Right lobe of liver (tissue), 6 donors: ENCODE results near the gene TMEM240. TPM values are rescaled to one million over a fixed set of nuclear protein-coding genes. Genes with fewer than 3 reads are reported as not detected.
A peak's percentile ranks its signal among the peaks of the same experiment; 100 is the strongest.
"Not testable (repeated sequence)": the region's sequence is repeated elsewhere in the genome, so short reads cannot be mapped to it uniquely, and the experiment has no call there.

Experiments
- ATAC-seq, 4 donors: fragments of 200-7000 bp; cut with Tn5 transposase; one replicate each; pipeline ENCODE4 v1.9.1; 2020; ENCODE audit warnings: mild to moderate bottlenecking in 4 of 4, moderate library complexity in 4 of 4
- DNase-seq, 3 donors: peaks; one replicate each; pipeline ENCODE4 v3.0.0-alpha.2; 2020
- H3K27ac ChIP-seq, 3 donors: fragments of 200-600 bp; one replicate each; pipeline ENCODE4 v1.8.0; 2022
- H3K27me3 ChIP-seq, 2 donors: fragments of 200-600 bp; one replicate each; pipeline ENCODE4 v1.8.0; 2022
- H3K36me3 ChIP-seq, 4 donors: fragments of 200-600 bp; sonication (generic) in 1 of 4; one replicate each; pipeline versions ENCODE4 v1.5.1 to v1.8.0; 2017 to 2022; ENCODE audit warnings: control low read depth in 1 of 4
- H3K4me1 ChIP-seq, 4 donors: fragments of 200-600 bp; sonication (generic) in 1 of 4; one replicate each; pipeline versions ENCODE4 v1.5.1 to v1.8.0; 2017 to 2022; ENCODE audit warnings: control low read depth in 1 of 4
- H3K4me3 ChIP-seq, 3 donors: fragments of 200-600 bp; one replicate each; pipeline ENCODE4 v1.8.0; 2022
- H3K9me3 ChIP-seq, 4 donors: fragments of 200-600 bp; sonication (generic) in 1 of 4; one replicate each; pipeline versions ENCODE4 v1.5.1 to v1.8.0; 2017 to 2022; ENCODE audit warnings: control low read depth in 1 of 4
- CTCF ChIP-seq, 4 donors: fragments of 200-600 bp in 3 of 4; fragments of 450-650 bp in 1 of 4; IDR thresholded peaks; one replicate each; pipeline versions ENCODE4 v1.5.1 to v1.8.0; 2016 to 2022; ENCODE audit warnings: antibody characterized with exemption in 4 of 4, mild to moderate bottlenecking in 2 of 4
- POLR2A ChIP-seq: fragments of 450-650 bp; IDR thresholded peaks from one replicate; pipeline ENCODE4 v1.6.1; 2017; ENCODE audit warnings: antibody characterized with exemption, mild to moderate bottlenecking
- WGBS: methylation state at CpG from one replicate; pipeline ENCODE4 v1.1.6; 2018; ENCODE audit warnings: low coverage, low lambda C conversion rate; ENCODE audit not compliant: insufficient coverage; ENCODE audit errors: missing lambda C conversion rate; 5-methylcytosine and 5-hydroxymethylcytosine counted together
- intact Hi-C, 2 donors: fragments of 100-400 bp; cut with DNase I; formaldehyde crosslinking; loops; one replicate each; pipeline versions ENCODE4 v1.11.2 to v1.14.1; 2022
- total RNA-seq, 6 experiments: library from RNA; depleted of rRNA in 2 of 6; stranded (reverse); fragments of >200 nt in 2 of 6; fragmentation: NEBNext Ultra II Directional in 3 of 6; extraction: Animal tissue kit (Norgen Biotek cat#: 25700) in 3 of 6; gene quantifications; one replicate each; pipeline versions ENCODE4 v1.1.0 to v1.2.4, GENCODE V29; 2016 to 2023
- donor health status: DM: no; HTN: yes; CAD: no.
- donor health status: DM: no; HTN: no; CAD: no.
- donor health status: DM: no; HTN: no; CAD: no.
- donor health status: DM: no; HTN: yes; CAD: no.
- donor health status: DM: no; HTN: yes; CAD: no.

Gene TMEM240
- total RNA-seq, 6 experiments from 2014 or later: 0.40 TPM; not detected in 5

DNA sequence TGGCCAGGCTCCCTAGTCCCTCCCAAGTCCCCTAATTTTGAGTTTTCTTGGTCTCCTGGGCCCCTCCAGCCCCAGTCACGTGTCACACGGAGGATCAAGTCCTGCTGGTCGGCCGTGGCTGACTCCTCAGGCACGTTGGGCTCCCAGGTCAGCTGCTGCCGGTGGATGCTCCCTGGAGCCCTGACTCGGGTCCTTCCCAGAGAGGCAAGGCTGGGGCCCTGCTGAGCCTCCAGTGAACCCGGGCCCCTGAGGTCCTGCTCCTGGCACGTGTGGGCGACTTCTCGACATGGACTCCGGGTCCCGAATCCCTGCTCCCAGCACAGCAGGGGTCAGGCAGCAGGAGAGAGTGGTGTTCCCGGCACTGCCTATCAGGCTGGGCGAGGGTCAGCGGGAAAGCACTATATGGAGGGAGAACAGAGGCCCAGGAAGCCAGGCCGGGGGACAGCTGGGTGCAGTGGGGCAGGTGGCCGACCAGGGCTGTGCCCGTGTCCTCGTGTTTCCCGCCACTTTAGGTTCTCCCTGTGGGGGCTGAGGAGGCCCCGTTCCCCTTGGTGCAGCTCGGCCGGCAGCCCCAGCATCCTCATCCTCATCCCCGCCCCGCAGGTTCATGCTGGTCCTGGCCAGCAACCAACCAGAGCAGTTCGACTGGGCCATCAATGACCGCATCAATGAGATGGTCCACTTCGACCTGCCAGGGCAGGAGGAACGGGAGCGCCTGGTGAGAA, 13.2 kb downstream of the TMEM240 start:
- DNase-seq (no peak), ATAC-seq (no peak)
- no peak overlapping the region for H3K4me3 ChIP-seq
- WGBS: no CpG with 5 or more reads among the region's 31 CpGs
- no peak for TF ChIP-seq CTCF (IDR thresholded peaks at IDR 0.05)
- no peak for TF ChIP-seq POLR2A
- no peaks in the 10 kb centered on the region for H3K9me3 ChIP-seq
- H3K27ac ChIP-seq: no peak overlapping the region
- intact Hi-C loops: no loop called here
- H3K4me1 ChIP-seq: no peaks in the 10 kb centered on the region
- peaks cover 0 to 12% (median 0%) of the 10 kb centered on the region in 4 donors for H3K36me3 ChIP-seq
- H3K27me3 ChIP-seq: no peaks in the 10 kb centered on the region

- ATAC-seq, H3K9me3 ChIP-seq, H3K27ac ChIP-seq, H3K4me1 ChIP-seq, DNase-seq, H3K4me3 ChIP-seq, intact Hi-C loops, H3K27me3 ChIP-seq: not testable (repeated sequence)
- no CpG with 5 or more reads among the region's 21 CpGs for WGBS
- H3K36me3 ChIP-seq: peaks cover 0 to 12% (median 0%) of the 10 kb centered on the region in 4 donors
These were observed 13.9 kb downstream of the TMEM240 start for GRCh38 chr1:1526476-1526875.

GRCh38 chr1:1524750-1525383, 15.6 kb downstream of the TMEM240 start:
- H3K9me3 ChIP-seq, H3K27ac ChIP-seq, H3K4me3 ChIP-seq, intact Hi-C loops, H3K27me3 ChIP-seq, H3K4me1 ChIP-seq: not testable (repeated sequence)
- 94% methylated on average over 6 of the region's 30 CpGs for WGBS
- H3K36me3 ChIP-seq: peaks cover 0 to 19% (median 1%) of the 10 kb centered on the region in 4 donors
- peak in 1 of 3 donors; percentile 77 for DNase-seq
- peak; percentile 53 to 82 (median 73) for ATAC-seq

DNA sequence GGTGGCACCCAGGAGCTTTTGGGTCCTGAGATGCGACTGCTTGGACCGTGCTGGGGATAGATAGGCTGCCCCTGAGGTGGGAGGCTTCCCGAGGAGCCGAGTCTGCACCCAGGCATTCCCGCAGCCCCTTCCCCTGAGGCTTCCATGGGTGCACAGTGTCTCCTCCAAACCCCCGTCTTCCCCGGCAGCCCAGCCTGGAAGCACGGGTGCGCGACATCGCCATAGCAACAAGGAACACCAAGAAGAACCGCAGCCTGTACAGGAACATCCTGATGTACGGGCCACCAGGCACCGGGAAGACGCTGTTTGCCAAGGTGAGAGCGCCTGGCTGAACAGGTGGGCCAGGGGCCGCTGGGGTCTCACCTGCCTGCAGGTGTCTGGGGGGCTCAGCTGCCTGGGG, 16.8 kb downstream of the TMEM240 start:
- WGBS: 92% methylated on average over 8 of the region's 17 CpGs
- intact Hi-C loops: not testable (repeated sequence)

DNA sequence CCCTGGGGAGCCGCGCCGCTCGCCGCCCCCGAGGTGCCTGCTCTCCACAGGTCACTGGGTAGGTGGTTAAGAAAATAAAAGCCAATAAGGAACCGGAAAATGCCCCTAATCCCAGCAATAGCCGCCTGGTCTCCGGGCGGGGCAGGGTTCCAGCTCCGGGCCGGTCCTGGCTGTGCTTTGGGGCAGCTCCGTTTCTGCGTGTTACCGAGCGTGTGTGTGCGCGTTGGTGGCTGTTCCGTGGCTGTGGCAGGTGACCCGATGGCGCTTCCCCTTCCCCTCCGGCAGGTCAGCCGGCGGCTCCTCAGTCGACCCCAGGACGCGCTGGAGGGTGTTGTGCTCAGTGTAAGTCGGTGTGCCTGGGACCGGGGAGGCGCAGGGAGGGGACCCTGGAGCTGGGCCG, 17.2 kb downstream of the TMEM240 start:
- DNase-seq, H3K27ac ChIP-seq, ATAC-seq, H3K4me3 ChIP-seq, H3K9me3 ChIP-seq, H3K4me1 ChIP-seq, intact Hi-C loops, H3K27me3 ChIP-seq: not testable (repeated sequence)
- WGBS: 93% methylated on average over 8 of the region's 31 CpGs
- H3K36me3 ChIP-seq: peaks cover 0 to 15% (median 1%) of the 10 kb centered on the region in 4 donors

More for the DNA sequence above, 16.8 kb downstream of the TMEM240 start:
- not testable (repeated sequence) for H3K4me3 ChIP-seq, H3K4me1 ChIP-seq, H3K9me3 ChIP-seq, H3K27me3 ChIP-seq, ATAC-seq, DNase-seq, H3K27ac ChIP-seq
- H3K36me3 ChIP-seq: peaks cover 0 to 16% (median 1%) of the 10 kb centered on the region in 4 donors

DNA sequence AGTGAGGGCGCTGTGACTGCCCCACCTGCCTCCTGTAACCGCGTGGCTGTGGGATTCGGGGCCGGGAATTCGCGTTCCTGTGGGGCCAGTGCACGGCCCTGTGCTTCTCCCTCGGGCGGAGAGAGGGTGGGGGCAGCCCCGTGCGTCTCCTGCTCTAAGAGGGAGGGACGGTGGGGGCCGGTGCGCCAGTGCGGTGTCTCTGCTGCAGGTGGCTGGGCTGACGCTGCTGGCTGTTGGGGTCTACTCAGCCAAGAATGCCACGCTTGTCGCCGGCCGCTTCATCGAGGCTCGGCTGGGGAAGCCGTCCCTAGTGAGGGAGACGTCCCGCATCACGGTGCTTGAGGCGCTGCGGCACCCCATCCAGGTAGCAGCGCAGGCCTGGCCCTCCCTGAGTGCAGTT, 17.9 kb downstream of the TMEM240 start:
- H3K4me3 ChIP-seq, intact Hi-C loops, H3K36me3 ChIP-seq, H3K9me3 ChIP-seq, H3K27ac ChIP-seq, H3K4me1 ChIP-seq, ATAC-seq, DNase-seq, H3K27me3 ChIP-seq: not testable (repeated sequence)
- WGBS: no CpG with 5 or more reads among the region's 30 CpGs

GRCh38 chr1:1521331-1521730, 19.1 kb downstream of the TMEM240 start:
- intact Hi-C loops: no loop called here
- no peak for ATAC-seq
- no peaks in the 10 kb centered on the region for H3K4me1 ChIP-seq
- no peaks in the 10 kb centered on the region for H3K9me3 ChIP-seq
- H3K4me3 ChIP-seq: no peak overlapping the region
- 100% methylated on average over 1 of the region's 19 CpGs for WGBS
- peaks cover 0 to 12% (median 1%) of the 10 kb centered on the region in 4 donors for H3K36me3 ChIP-seq
- no peak overlapping the region for H3K27ac ChIP-seq
- no peaks in the 10 kb centered on the region for H3K27me3 ChIP-seq
- no peak for TF ChIP-seq POLR2A
- no peak for TF ChIP-seq CTCF (IDR thresholded peaks at IDR 0.05)
- no peak for DNase-seq

DNA sequence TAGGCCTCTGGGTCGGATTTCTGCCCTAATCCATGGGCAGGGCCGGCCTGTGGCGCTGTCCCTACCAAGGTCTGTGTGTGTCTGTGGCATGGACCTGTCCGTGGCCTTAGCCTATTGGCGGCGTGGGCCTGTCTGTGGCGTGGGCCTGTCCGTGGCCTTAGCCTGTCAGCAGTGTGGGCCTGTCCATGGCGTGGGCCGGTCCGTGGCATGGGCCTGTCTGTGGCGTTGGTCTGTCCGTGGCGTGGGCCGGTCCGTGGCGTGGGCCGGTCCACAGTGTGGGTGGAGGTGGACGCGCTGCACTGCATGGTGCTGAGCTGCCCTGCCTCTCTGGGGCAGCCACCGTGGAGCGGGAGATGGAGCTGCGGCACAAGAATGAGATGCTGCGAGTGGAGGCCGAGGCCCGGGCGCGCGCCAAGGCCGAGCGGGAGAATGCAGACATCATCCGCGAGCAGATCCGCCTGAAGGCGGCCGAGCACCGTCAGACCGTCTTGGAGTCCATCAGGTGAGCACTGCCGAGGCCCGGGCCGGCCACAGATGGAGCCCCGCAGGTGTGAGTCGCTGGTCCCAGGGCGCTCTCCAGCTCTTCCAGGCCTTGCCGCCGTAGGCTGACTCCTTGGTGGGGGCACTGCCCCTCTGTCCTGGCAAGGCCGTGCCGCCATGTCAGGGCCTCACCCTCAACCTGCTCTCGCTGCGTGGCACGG, 20.5 kb downstream of the TMEM240 start:
- intact Hi-C loops, H3K4me1 ChIP-seq, H3K4me3 ChIP-seq, H3K27ac ChIP-seq, H3K27me3 ChIP-seq, DNase-seq, ATAC-seq, H3K9me3 ChIP-seq: not testable (repeated sequence)
- WGBS: no CpG with 5 or more reads among the region's 51 CpGs
- H3K36me3 ChIP-seq: peaks cover 0 to 12% (median 1%) of the 10 kb centered on the region in 4 donors

GRCh38 chr1:1518621-1519007, 21.8 kb downstream of the TMEM240 start:
- H3K4me1 ChIP-seq, ATAC-seq, H3K27ac ChIP-seq, H3K9me3 ChIP-seq, H3K4me3 ChIP-seq, intact Hi-C loops, DNase-seq, H3K27me3 ChIP-seq: not testable (repeated sequence)
- H3K36me3 ChIP-seq: peaks cover 0 to 12% (median 1%) of the 10 kb centered on the region in 4 donors
- WGBS: 88% methylated on average over 10 of the region's 19 CpGs
